ENCODE results near the gene ZNF710.
A peak's percentile ranks its signal among the peaks of the same experiment; 100 is the strongest.

The ZNF710 gene

DNA sequence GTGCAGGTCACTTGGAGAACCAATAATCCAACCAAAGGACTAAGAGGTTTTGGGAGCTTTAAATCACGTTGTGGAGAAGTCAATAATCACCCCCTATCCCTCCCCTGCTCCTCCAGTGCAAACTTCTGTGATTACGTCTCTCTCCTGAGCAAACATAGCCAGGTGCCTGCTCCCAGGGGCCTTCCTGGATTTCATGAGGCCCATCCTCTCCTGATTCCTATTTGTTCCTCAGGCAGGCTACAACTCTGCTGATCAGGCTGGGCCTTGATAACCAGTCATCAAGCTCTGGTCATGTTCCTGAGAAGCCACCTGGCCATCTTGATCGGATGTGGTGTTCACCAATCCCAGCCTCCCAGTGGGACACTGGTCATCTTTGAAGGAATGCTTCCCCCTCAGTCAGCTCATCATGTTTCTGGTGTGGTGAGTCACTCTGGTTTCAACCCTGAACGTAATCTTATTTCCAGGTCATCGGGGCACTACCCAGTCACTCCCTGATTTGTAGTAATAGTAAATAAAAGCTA is 2.9 kb upstream of the ZNF710 start:
- no peak for DNase-seq

DNA sequence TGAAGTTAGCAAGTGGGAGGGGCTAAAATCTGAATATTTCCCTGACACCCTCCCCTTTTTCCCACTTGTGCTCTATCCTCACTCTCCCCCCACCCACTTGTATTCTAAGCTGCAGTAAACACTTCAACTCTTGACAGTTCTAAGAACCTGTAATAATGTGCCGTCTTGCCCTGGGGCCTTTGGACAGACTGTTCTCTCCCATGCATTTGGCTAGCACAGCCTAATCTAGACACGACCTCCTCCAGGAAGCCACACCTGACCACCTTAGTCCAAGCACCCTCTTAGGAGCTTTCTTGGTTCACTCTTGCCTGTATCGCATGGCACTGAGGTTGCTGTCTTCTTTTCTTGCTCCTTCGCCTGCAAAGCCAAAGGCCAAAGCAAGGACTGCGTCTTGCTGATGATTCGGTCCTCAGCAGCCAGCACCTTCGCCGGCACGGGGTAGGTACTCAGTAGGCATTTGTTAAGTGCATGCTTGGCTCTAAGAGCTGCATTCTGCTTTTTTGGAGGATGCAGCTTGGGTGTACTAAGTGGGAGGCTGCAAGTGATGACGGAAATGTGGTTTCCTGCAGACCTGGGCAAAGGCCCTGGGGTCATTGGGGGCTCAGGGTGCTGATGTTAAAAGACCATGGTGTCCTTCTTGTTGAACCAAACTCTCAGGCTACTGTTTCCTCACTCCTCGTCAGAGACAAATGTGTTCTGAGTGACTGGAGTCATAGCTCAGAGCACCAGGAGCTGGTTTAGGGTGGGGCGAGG is 2.0 kb upstream of the ZNF710 start:
- DNase-seq, result no peak

DNA sequence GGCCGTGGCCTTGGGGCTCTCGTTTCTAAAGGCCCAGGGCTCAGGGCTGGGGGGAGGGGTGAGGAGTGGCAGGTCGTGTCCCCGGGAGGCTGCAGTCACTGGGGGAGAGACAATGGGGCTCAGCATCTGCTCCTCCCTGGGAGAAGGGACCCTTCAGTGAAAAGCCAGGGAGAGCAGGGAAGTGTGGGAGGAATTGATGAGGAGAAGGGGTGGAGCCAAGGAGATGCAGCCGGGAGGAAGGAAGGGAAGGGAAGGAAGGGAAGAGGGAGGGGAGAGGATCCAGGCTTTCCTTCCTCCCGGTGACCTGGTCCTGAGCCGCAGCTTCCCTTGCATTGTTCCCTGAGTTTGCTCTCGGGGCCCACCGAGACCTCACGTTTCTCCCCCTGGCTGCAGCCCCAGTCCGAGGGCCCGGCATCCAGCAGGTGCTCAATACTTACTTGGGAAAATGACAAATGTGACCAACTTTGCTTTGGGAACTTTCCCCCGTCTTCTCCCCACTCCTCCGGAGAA is 1.4 kb upstream of the ZNF710 start:
- DNase-seq, result no peak

DNA sequence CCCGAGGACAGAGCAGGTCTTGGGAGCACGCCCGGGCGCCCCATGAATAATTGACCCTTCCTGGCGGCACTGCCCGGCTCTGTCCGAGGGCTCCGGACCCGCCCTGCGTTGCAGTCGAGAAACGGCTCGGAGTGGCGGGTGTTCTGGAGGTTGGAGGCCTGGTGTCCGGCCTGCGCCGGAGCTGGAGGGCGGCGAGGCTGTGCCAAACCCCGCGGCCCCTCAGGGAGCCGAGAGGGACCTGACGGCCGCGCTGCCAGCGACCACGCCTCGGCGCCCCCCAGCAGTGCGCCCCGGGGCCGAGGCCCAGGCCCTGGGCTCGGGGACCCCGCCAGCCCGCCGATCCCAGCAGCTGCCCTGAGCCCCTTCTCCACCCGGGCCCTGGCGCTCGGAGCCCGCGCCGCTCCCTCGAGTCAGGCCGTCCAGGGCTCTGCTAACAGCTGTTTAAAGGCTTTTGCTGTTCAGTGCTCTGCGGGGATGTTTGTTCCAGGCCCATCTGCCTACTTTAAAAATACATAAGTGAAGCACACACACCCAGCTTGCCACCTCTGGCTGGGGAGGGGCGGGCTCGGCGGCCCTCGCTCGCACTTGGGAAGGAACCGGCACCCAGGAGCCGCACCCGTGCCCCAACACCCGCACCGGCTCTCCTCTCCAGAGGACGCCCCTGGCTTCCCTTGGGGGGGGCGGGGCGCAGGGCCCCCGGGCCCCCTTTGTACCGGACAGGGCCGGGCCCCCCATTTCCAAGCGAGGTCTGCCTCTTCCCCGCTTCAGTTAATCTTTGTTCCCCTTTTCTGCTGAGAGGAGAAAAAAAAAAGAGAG is 730 bp upstream of the ZNF710 start:
- DNase-seq, result no peak

DNA sequence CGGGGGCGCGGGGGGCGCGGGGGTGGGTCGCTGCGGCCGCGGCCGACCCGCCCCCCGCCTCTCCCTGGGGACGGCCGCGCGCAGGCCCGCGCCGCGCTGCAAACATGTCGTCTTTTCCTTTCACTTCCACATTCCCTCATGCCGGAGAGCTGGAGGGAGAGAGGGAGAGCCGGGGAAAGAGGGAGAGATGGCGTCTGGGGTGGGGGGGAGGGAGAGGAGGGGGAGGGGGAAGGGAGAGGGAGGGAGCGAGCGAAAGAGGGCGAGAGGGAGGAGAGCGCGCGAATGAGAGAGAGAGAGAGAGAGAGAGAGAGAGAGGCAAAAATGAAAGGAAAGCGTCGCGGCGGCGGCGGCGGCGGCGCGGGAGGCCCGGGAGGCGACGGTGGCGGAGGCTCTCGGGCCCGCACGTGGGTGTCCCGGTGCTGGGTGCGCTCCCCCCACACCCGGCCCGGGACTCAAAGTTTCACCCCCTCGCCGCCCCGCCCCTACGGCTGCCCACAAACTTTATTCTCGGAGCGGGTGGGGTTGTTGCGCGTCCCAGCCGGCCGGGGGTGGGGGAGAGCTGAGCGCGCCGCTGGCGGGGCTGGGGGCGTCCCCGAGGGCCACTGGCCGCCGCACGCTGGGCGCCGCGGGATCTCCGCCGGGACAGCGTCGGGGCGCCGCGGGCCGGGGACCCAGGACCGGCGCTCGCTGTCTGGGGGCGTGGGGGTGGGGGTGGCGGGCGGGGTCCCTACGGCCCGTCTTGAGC is 731 bp downstream of the ZNF710 start:
- DNase-seq, result peak; percentile 66

DNA sequence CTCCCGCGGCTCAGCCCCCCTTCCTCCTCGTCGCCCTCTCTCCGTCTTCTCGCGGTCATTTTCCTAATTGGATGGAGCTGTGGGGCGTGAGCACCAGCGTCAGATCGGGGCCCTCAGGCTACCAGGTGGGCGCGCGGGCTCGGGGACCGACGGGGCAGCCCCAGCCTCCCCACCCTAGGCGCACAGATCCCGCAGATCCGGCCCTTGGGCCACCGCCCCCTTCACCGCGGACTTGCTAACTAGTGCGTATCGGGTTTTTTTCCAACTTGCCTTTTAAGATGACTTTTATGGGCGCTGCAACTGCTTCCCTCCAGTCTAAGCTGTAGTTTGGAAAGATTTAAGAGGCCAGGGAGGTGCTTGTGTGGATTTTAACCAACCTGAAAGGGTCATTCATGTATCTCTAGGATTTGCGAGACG is 1.3 kb downstream of the ZNF710 start:
- peak; percentile 50 for DNase-seq

DNA sequence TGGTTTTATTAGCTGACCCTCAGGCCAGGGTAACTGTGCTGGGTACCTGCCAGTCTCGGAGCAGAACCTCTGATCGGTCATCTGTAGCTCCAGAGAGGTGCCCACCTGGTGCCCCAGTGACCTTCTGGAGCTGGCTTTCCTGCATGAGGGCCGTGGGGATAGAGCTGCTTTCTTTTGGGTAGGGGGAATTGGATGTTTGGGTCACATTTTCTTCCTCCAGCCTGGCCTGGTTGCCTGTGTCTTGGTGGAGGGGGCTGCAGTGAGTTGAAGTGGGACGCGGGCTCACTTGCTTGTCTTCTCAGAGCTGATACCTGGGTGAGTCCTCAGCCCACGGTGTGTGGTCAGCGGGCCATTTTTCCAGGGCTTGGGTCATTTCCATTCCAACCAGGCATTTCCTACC is 2.6 kb downstream of the ZNF710 start:
- DNase-seq, result no peak

DNA sequence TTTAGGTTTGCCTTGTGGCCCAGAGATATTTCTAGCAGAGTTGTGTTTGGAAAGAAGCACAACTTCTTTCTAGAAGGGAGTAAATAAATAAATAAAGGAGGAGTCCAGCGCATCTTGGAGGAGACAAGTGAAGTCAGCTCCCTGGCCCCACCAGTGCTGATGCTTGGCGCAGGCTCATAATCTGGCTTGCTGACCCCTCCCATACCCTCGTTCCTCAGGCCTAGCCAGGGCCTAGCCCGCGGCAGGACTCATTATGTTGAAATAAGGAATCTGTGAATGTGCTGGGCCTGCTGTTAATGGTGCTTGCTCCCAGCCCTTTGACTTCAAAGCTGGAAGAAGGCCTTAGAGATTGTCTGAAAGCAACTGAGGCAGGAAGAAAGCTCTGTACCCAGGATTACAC is 3.1 kb downstream of the ZNF710 start:
- DNase-seq, result no peak

DNA sequence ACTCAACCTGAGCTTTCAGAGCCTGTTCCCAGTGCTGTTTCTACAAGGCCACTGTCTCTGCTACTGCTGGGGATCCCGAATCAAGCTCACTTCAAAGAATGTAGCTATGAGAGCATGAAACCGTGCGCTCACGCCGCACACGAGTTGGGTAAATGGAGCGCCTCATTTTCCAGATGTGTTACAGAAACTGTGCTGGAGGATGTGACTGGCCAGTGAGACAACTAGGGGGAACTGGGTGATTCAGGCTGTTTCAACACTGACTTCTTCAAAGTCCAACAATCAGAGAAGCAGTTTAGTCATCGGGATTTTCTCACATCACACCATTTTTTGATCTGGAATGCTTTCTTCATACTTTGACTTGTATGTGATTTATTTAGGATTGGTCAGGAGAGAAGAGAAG is 3.5 kb downstream of the ZNF710 start:
- DNase-seq, result no peak

DNA sequence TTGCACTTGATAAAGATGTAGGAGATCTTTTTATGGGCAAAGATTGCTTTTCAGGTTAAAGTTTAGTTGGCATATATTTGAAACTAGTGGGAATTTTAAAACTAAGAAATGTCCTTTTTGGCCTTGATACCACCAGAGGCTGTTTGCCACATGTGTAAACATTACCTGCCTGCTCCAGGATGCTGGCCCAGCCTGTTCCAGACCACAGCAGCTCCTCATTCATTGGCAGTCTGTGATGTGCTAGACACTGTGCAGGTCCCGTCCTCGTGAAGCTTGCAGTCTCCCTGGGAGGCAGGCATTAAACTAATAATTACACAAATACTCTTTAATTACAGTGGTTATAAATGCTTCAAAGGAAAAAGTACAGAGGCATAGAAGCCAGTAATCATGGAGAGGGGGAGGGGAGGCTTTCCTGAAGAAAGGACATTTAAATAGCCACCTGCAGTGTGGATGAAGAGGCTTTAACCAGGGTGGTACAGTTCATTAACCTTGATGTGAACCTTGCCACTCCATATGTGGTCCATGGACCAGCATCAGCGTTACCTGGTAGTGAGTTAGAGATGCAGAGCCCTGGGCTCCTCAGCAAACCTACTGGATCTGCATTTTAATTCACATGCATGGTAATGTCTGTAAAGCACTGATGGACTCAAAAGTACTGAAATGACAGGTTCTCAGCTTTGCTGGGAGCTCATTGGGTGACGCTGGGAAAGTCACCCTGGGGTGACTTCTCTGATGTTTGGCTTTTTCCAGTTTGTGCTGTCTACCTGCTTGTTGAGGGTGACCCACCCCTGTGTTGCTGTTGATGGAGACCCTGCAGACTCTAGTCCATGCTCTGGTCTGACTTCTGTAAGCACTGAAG is 5.3 kb downstream of the ZNF710 start:
- DNase-seq, result no peak

DNA sequence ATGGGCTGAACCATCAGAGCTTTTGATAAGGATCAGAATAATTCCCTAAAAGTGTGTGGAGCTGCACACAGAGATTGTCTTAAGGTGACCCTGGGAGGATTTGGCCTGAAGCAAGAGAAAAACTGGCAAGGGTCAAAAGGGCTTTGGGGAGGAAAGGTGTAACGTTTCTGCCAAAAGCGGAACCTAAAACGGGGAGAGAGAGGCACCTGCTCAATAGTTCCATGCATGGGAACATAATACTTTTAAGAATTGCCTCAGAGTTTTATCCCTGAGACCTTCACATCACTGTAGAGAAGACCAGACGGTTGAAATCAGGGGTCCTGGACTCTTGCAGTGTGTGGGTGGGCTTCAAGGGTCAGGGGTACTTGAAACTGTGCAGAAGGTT is 5.9 kb downstream of the ZNF710 start:
- no peak for DNase-seq

DNA sequence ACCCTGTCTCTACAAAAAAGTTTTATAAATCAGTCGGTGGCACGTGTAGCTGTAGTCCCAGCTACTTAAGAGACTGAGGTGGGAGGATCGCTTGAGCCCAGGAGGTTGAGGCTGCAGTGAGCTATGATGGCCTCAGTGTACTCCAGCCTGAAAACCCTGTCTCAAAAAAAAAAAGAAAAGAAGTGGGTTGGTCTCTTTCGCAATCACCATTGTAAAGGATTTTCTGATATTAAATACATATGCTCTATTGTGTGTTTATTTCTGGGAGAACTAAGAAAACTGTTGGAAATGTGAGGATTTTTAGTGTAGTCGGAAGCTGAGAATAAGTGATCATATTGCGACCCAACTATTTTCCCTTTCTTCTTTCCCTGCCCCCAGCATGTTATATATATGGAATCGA is 7.5 kb downstream of the ZNF710 start:
- DNase-seq, result no peak

DNA sequence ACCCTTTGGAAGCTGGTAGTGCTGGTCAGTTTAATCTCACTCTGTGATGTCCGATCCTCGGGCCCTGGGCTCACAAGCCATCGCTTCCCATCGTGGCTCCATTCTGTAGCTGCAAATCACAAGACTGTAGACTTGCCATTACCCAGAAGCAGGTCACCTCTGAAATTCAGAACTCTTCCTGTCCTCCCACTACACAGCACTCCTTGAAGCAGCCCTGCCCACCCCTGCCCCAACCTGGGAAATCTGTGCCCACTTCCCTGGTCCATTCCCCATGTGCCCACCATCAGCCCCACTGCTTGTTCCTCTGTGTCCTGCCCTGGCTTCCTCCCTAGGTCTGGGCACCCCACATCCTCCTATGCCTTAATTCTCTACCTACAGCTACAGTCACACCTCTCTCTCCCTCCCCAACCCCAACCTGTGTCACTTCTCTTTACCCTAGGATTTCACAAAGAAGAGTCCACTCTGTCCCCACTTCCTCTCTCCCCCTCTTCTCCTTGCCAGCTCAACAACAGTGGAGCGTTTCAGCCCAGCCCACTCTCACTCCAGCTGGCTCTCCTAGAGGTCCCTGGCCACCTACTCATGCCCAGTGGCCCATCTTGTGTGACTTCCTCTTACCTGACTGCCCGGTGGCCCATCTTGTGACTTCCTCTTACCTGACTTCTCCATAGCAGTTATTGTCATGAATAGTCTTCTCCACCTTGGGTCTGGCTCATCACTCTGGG is 8.3 kb downstream of the ZNF710 start:
- DNase-seq, result no peak

DNA sequence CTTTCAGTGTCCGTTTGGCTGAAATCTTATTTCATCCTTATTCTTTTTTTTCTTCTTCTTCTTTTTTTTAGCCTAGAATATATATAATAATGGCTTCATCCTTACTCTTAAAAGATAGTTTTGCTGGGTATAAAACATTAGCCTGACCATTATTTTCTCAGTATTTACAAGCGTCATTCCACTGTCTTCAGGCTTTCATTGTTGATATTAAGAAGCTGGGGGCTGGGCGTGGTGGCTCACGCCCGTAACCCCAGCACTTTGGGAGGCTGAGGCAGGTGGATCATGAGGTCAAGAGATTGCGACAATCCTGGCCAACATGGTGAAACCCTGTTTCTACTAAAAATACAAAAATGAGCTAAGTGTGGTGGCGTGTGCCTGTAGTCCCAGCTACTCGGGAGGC is 10.6 kb downstream of the ZNF710 start:
- no peak for DNase-seq

DNA sequence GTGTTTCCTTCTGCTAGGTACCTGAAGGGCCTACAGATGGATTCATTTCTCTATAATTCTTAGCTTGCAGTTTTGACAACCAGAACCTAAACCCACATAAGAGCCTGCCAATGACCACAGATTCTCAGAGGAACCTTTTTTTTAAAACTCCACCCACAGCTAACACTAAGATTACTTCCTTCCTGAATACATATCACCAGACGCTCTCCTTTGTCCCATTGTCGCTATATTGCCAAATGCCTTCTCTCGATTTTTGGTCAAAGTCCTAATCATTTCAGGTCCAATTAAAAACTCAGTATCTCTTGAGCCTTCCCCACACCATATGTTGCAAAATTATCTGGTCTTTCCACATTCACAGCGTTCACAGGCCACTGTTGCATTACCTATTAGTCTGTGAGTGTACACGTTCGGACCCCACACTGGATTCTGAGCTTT is 12.4 kb downstream of the ZNF710 start:
- DNase-seq, result no peak

DNA sequence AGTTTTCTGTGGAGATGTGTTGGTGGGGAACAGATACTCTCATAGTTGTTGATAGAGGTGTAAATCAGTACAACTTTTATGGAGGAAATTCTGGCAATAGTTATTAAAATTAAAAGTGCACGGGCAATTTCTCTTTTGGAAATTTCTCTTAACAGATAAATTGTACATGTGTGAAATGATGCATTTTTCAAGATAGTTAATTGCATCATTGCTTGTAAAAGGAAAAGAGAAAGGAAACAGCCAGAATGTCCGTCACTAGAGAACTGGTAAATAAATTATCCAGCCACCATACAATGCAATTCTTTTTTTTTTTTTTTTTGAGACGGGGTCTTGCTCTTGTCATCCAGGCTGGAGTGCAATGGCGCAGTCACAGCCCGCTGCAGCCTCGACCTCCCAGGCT is 14.2 kb downstream of the ZNF710 start:
- DNase-seq, result no peak

DNA sequence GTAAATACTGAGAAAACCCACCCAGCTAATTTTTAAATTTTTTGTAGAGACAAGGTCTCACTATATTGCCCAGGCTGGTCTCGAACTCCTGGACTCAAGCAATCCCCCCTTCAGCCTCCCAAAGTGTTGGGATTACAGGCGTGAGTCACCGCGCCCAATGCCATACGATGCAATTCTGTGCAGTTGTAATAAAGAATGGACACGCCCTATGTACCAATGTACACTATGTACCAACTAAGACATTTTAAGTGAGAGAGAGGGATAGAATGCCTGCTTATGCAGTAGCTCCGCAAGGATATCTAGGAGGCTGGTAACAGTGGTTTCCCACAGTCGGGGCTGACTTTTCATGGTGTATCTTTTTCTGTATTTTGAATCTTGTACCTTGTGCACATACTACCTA is 14.6 kb downstream of the ZNF710 start:
- DNase-seq, result no peak

DNA sequence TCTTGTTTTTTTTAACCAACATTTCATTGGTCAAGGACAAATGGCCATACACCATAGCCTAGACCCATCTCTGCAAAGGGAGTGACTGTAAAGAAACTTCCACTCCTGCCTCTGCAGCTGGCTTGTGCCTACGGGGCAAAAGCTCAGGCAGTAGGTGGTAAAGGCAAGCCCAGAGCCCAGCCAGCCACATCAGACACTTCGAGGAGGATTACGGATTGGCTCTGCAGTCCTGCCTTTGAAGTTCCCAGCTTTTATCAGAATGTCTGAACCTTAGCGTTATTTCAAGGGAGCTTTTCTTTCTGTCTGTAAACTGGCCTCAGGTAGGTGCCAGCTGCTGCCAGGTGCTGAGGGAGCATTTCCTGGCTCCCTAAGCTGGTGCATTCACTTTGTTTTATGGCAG is 15.6 kb downstream of the ZNF710 start:
- no peak for DNase-seq

DNA sequence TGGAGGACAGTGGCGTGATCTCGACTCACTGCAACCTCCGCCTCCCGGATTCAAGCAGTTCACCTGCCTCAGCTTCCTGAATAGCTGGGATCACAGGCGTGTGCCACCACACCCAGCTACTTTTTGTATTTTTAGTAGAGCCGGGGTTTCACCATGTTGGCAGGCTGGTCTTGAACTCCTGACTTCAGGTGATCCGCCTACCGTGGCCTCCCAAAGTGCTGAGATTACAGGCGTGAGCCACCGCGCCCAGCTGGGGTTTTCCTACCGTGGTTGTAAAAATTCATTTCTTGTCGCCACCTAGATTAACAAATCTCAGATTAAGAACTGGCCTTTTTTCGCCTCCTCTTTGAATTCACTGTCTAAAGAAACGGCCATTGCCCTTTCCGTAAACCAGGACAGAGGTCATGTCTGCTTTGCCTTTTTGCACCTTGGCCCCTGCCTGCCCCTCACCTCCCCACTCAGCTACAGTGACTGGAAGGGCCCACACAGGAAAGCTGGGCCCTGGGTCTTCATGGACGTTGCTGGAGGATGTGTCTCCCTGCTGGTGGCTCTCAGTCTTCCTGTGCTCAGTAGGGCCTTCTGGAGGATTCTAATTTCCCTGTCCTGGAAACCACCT is 17.2 kb downstream of the ZNF710 start:
- no peak for DNase-seq

DNA sequence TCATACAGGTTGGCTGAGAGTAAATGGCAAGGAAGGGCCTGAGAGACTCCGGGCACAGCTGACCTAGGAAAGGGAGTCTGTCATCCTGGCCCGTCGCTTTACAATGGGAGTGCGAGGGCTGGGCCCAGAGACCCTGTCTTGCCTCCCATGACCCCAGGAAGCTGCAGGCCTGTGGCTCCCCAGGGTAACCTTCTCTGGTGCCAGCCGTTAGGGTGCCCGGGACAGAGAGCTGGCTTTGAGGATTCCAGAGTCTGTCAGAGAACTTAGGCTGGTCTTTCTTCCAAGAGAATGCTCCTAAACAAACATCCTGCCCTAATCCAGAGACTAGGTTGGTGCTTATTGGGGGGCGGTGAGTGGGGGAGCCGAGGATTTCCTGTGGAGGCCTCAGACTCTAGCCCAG is 18.5 kb downstream of the ZNF710 start:
- DNase-seq, result no peak
